HepG2 (cell line): ENCODE data around the gene GDPGP1. TPM values are rescaled to one million over a fixed set of nuclear protein-coding genes. Genes with fewer than 3 reads are reported as not detected.

Source experiments
- AGO1 ChIP-seq: fragments of 200-400 bp; formaldehyde crosslinking; IDR thresholded peaks from 2 replicates; pipeline ENCODE4 v1.6.1; 2017; ENCODE audit warnings: mild to moderate bottlenecking, low read depth, low read length, moderate library complexity; ENCODE audit not compliant: poor library complexity, severe bottlenecking
- CEBPG ChIP-seq: IDR thresholded peaks from 2 replicates; pipeline ENCODE4 v1.6.1; 2016
- CHCHD3 ChIP-seq: sonication (generic); formaldehyde crosslinking; IDR thresholded peaks from 2 replicates; pipeline ENCODE4 v1.8.0; 2022; ENCODE audit warnings: mild to moderate bottlenecking, missing genetic modification reagents, moderate library complexity
- CHD2 ChIP-seq: IDR thresholded peaks from 2 replicates; pipeline ENCODE4 v1.6.1; 2011; ENCODE audit warnings: low read depth, low read length, improper control_type of control experiment
- FIP1L1 ChIP-seq: fragments of 200-400 bp; formaldehyde crosslinking; IDR thresholded peaks from 2 replicates; pipeline ENCODE4 v1.6.1; 2018; ENCODE audit warnings: low read depth, mild to moderate bottlenecking, low read length, moderate library complexity, borderline replicate concordance; ENCODE audit not compliant: insufficient read depth
- GMEB1 ChIP-seq: sonication (generic); formaldehyde crosslinking; IDR thresholded peaks from 2 replicates; pipeline ENCODE4 v1.5.1; 2020; ENCODE audit warnings: missing genetic modification reagents, mild to moderate bottlenecking, borderline replicate concordance
- HDAC6 ChIP-seq: fragments of 200-600 bp; sonication (generic); IDR thresholded peaks from 2 replicates; pipeline ENCODE4 v1.7.0; 2017; ENCODE audit warnings: mild to moderate bottlenecking, antibody characterized with exemption, low read length, low read depth
- IRF9 ChIP-seq: sonication (generic); formaldehyde crosslinking; IDR thresholded peaks from 2 replicates; pipeline ENCODE4 v1.8.0; 2022; ENCODE audit warnings: missing genetic modification reagents, mild to moderate bottlenecking, borderline replicate concordance
- NONO ChIP-seq, 2 experiments: fragments of 450-650 bp in 1 of 2; sonication (generic) in 1 of 2; formaldehyde crosslinking in 1 of 2; IDR thresholded peaks in 1 of 2; conservative IDR thresholded peaks in 1 of 2; 2 replicates each; pipeline versions ENCODE4 v1.6.1 to v1.8.0; 2017 to 2022; ENCODE audit warnings: mild to moderate bottlenecking in 1 of 2, missing genetic modification reagents in 1 of 2, moderate library complexity in 1 of 2
- NR0B2 ChIP-seq: sonication (generic); formaldehyde crosslinking; IDR thresholded peaks from 2 replicates; pipeline ENCODE4 v1.4.0; 2020; ENCODE audit warnings: mild to moderate bottlenecking, missing genetic modification reagents
- SCMH1 ChIP-seq: sonication (generic); formaldehyde crosslinking; IDR thresholded peaks from 2 replicates; pipeline ENCODE4 v1.9.0; 2021; ENCODE audit warnings: missing genetic modification reagents, mild to moderate bottlenecking, borderline replicate concordance
- TAF1 ChIP-seq: sonication (generic); formaldehyde crosslinking; IDR thresholded peaks from 2 replicates; pipeline ENCODE4 v1.4.0; 2020; ENCODE audit warnings: missing genetic modification reagents
- TGIF2 ChIP-seq: IDR thresholded peaks from 2 replicates; pipeline ENCODE4 v1.6.1; 2016; ENCODE audit warnings: control low read depth, missing compliant biosample characterization
- U2AF2 ChIP-seq: fragments of 200-400 bp; formaldehyde crosslinking; IDR thresholded peaks from 2 replicates; pipeline ENCODE4 v1.6.1; 2017; ENCODE audit warnings: low read depth, mild to moderate bottlenecking, low read length
- ZBTB33 ChIP-seq: sonication (generic); formaldehyde crosslinking; IDR thresholded peaks from 2 replicates; pipeline ENCODE4 v1.4.0; 2020; ENCODE audit warnings: missing genetic modification reagents
- ZBTB42 ChIP-seq: sonication (generic); formaldehyde crosslinking; IDR thresholded peaks from 2 replicates; pipeline ENCODE4 v1.5.0; 2020; ENCODE audit warnings: mild to moderate bottlenecking, missing genetic modification reagents
- ZFX ChIP-seq: sonication (generic); formaldehyde crosslinking; IDR thresholded peaks from 2 replicates; pipeline ENCODE4 v1.4.0; 2020; ENCODE audit warnings: mild to moderate bottlenecking, low read depth, missing genetic modification reagents, moderate library complexity
- ZKSCAN5 ChIP-seq: sonication (generic); formaldehyde crosslinking; IDR thresholded peaks from 2 replicates; pipeline ENCODE4 v1.5.1; 2020; ENCODE audit warnings: mild to moderate bottlenecking, missing genetic modification reagents
- ZNF460 ChIP-seq: sonication (generic); formaldehyde crosslinking; IDR thresholded peaks from 2 replicates; pipeline ENCODE4 v1.5.1; 2020; ENCODE audit warnings: missing genetic modification reagents, mild to moderate bottlenecking, borderline replicate concordance
- ZNF556 ChIP-seq: sonication (generic); formaldehyde crosslinking; IDR thresholded peaks from 2 replicates; pipeline ENCODE4 v1.4.0; 2020; ENCODE audit warnings: mild to moderate bottlenecking, missing genetic modification reagents, borderline replicate concordance
- ZNF576 ChIP-seq: sonication (generic); formaldehyde crosslinking; IDR thresholded peaks from 2 replicates; pipeline ENCODE4 v1.4.0; 2020; ENCODE audit warnings: mild to moderate bottlenecking, missing genetic modification reagents
- ZNF597 ChIP-seq: sonication (generic); formaldehyde crosslinking; IDR thresholded peaks from 2 replicates; pipeline ENCODE4 v1.5.0; 2020; ENCODE audit warnings: missing genetic modification reagents
- polyA plus RNA-seq, 8 experiments: library from polyadenylated mRNA; depleted of rRNA in 3 of 8; stranded (reverse) in 7 of 8; unstranded in 1 of 8; fragments of >200 nt; fragmentation: Illumina TruSeq in 4 of 8; extraction: Trizol in 4 of 8; gene quantifications; 2 replicates each; pipeline versions ENCODE4 v1.2.1 to v1.2.3, GENCODE V29; 2011 to 2016; ENCODE audit warnings: low read depth in 4 of 8, missing spikeins in 1 of 8, mixed read lengths in 1 of 8; ENCODE audit not compliant: insufficient read depth in 1 of 8
- total RNA-seq, 5 experiments: library from RNA; depleted of rRNA; stranded (reverse); fragments of >200 nt; fragmentation: Illumina TruSeq; extraction: Trizol; gene quantifications; 2 replicates each; pipeline ENCODE4 v1.2.3, GENCODE V29; 2016; ENCODE audit warnings: low read depth in 1 of 5

The GDPGP1 gene
- total and polyA plus RNA-seq, 2 of the 13 experiments (the other 11 are each of a cell fraction or from before 2014, with no cell fraction given) = 1.5 to 4.3 TPM

- TF ChIP-seq AGO1 (peak; percentile 26), IRF9 (CRISPR knock-in tag) (no peak), ZKSCAN5 (CRISPR knock-in tag) (no peak), ZNF597 (CRISPR knock-in tag) (no peak), ZBTB42 (CRISPR knock-in tag) (no peak), NONO (IDR thresholded peaks at IDR 0.05) (no peak), NONO (CRISPR knock-in tag; conservative IDR thresholded peaks at IDR 0.05) (peak; percentile 20; the same call in 1 of the 2 replicates), TGIF2 (CRISPR knock-in tag) (peak; percentile 59; the same call in 1 of the 2 replicates), U2AF2 (no peak), GMEB1 (CRISPR knock-in tag) (peak; percentile 50; the same call in 1 of the 2 replicates), ZNF460 (0 out of 2 replicates have a peak, but pooled peaks have one; percentile 28), CHD2 (no peak), ZFX (peak; percentile 78), ZNF576 (0 out of 2 replicates have a peak, but pooled peaks have one; percentile 60), CHCHD3 (no peak), ZNF556 (CRISPR knock-in tag) (peak; percentile 39; the same call in 1 of the 2 replicates), SCMH1 (no peak), HDAC6 (no peak), FIP1L1 (0 out of 2 replicates have a peak, but pooled peaks have one; percentile 38), TAF1 (CRISPR knock-in tag) (peak; percentile 69), CEBPG (CRISPR knock-in tag) (no peak), ZBTB33 (CRISPR knock-in tag) (no peak), NR0B2 (peak; percentile 47; the same call in 1 of the 2 replicates)
These were observed 468 bp upstream of the GDPGP1 start, which contains the start of gene CIB1 (continued) for GRCh38 chr15:90233387-90234095.
